Sciatic nerve (tissue), 2 donors: Measurements from ENCODE around the gene CENPQ. TPM values are rescaled to one million over a fixed set of nuclear protein-coding genes. Genes with fewer than 3 reads are reported as not detected.

Experiments used
- ATAC-seq: fragments of 200-7000 bp; cut with Tn5 transposase; one replicate; pipeline ENCODE4 v1.9.1; 2020; ENCODE audit warnings: mild to moderate bottlenecking, moderate library complexity
- DNase-seq: peaks from one replicate; pipeline ENCODE4 v3.0.0-alpha.2; 2020; ENCODE audit warnings: low spot score
- intact Hi-C: fragments of 100-400 bp; cut with DNase I; formaldehyde crosslinking; loops from one replicate; pipeline ENCODE4 v1.14.2; 2022
- total RNA-seq: library from RNA; stranded (reverse); fragmentation: NEBNext Ultra II Directional; extraction: Animal tissue kit (Norgen Biotek cat#: 25700); gene quantifications from one replicate; pipeline ENCODE4 v1.2.1, GENCODE V29; 2021
- donor health status: DM: no; HTN: no; CAD: no.
- donor health status: DM: no; HTN: no; CAD: no.

Gene CENPQ
- total RNA-seq, 1 donor from 2014 or later, result 5.0 TPM

DNA sequence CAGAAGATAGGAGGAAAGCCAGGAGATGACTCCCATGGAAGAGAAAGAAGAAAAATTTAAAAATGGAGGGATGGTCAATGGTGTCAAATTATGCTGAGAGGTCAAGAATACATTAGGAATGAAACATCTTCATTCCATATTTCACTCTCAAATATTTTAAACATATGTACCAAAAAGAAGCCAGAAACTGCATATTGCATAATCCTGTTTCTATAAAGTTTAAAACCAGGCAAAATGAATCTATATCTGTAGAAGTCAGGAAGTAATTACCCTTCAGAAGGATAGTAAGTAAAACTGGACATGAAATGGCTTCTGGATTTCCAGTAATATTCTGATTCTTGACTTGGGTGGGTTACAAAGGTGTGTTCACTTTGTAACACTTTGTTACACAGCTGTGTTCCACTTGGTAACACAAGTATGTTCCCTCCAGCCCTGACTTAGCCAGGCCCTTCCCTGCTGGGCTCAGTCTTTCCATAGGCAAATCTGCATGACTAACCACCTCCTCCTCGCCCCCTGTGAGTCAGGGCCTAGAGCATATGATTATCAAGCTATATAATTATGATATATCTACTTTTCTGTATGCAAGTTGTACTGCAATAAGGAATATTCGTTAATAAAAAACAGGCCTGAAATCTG, 67.1 kb downstream of the CENPQ start:
- no peak for ATAC-seq
- intact Hi-C loops, result no loop called here
- no peak for DNase-seq

DNA sequence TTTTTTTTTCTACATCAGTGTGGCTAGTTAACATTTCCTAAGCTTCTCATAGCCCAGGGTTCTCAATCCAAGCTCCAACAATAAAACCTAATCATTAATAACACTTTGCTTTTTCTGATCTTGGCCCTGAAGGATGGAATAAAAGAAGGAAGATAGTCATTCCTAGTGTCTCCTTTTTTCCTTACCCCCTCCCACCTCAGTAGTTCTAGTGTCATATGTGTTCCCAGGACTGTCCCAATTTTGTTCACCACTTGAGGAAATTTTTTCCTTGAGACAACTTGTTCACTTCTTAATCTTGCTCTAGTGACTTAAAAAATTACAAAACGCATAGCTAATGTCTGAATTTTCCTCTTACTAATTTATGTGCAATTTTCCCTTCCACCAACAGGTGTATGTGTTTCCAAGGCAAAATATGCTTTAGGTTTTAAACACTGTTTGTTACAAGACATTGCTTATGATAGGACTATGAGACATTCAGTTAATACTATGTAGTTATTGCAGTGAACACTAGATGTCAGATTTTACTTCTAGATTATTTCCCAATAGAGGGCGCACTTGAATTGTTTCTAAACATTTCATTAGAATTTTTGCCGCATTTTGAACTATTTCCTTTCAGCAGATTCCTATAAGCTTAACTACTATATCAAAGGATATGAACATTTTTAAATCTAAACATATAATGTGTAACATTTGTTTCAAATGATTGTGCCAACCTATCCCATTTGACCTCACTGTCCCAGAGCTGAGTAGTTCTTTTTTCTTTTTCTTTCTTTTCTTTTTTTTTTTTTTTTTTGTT, 68.8 kb downstream of the CENPQ start:
- intact Hi-C loops, result no loop called here
- ATAC-seq, result peak; percentile 75
- DNase-seq, result no peak

DNA sequence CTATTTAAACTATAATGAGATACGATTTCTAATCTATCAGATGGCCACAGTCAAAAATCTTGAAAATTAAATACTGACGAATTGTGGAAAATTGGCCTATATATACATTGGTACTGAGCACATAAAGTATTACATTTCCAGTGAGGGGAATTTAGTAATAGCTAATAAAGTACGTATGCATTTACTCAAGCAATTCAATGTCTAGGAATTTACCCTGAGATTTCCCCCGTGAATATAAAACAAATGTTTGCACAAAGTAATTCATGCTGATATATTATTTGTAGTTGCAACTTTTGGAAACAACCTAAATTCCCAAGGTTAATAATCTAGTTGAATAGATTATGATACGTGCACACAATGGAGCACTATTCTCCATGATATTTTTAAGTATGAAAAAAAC, 72.6 kb downstream of the CENPQ start:
- ATAC-seq (no peak), DNase-seq (no peak)
- intact Hi-C loops, result loop anchor here (5.0 kb wide), 1 partner anchor 1347 kb away; no protein-coding TSS in a partner anchor

DNA sequence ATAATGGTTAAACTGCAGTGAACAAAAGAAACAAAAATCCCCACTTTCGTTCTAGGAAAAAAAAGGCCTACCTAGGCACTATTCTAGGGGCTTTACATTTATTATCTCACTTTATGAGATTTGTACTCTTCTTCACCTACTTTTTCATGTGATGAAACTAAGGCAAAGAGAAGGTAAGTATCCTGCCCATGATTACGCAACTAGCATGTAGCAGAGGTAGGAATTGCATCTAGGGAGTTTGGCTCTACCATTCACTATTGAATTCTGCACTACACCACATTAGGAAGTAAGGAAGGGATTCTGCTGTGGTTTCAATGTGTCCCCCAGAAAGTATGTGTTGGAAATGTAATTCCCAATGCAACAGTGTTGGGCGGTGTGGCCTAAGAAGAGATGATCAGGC, 75.9 kb downstream of the CENPQ start:
- ATAC-seq (no peak), DNase-seq (no peak)
- intact Hi-C loops, result loop anchor here (5.0 kb wide), 1 partner anchor 1343 kb away; no protein-coding TSS in a partner anchor

DNA sequence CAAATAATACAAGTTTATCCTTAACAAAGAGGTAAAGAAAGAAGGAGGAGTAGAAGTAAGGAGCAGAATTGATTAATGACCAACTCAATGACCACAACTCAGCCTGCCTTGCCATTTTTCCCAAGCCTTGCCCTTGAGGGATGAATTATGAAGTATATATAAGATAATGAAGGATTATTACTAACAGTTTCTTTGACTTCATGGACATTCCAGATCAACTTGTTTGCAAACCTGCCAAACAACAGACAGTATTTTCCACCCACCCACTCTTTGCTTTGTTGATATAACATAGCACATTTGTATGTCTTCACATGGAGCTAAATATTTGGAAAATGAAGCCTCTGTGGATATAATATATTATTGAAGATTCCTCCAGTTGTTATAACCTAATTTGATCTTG, 77.4 kb downstream of the CENPQ start:
- no peak for ATAC-seq
- intact Hi-C loops, result no loop called here
- DNase-seq, result no peak

DNA sequence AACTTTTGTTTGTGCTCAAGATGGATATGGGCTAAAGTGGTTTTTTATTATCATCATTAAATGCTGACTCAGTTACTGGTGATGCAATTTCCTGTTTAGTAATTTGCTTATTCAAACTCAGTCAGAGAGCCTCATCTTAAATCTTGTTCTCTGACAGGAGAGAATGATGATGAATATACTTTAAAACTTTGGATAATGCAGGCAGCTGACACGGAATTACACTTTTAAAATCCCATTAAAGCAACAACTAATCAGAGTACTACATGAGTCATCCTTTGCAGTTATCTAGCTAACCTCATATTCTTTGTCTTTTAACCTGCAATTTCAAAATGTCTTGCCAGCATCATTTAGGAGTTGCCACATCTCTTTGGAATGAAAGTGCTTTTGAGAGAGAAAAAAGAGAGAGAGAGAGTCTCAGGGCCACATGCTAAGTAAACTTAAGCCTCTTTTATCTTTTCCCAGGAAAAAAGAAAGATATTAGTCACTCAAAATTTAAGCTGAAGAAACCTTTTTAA, 78.1 kb downstream of the CENPQ start:
- DNase-seq (no peak), ATAC-seq (no peak)
- intact Hi-C loops, result no loop called here

DNA sequence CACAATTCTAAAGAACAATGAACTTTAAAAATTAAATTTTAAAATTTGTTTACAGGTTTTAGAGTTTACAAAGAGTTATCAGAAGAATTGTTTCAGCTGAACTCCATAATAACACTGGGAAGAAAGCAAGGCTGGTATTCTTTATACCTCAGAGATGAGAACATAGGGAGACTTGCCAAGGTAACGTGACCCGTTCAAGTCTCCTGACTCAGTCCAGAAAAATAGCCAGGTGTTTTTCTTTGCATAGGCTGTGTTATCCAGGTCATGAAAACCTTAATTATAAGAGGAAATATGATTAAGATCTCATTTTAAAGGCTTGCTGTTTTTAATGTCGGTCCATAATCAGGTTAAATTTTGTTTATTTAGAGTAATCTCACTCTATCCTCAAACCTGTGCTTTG, 78.8 kb downstream of the CENPQ start:
- DNase-seq (no peak), ATAC-seq (no peak)
- intact Hi-C loops, result no loop called here

Other genes with a start within 250 kb of the CENPQ start
- 22.7 TPM for gene MMUT, start 117 bp upstream of the CENPQ start, total RNA-seq
- not detected for gene GLYATL3, start 36.6 kb downstream of the CENPQ start, total RNA-seq
- 7.6 TPM for gene C6orf141, start 87.3 kb downstream of the CENPQ start, total RNA-seq
- 2.9 TPM for gene RHAG, start 173.5 kb downstream of the CENPQ start, total RNA-seq